Cardiac fibroblast (primary cell): Measurements from ENCODE around the gene HDAC6.
"Not testable (repeated sequence)": the region's sequence is repeated elsewhere in the genome, so short reads cannot be mapped to it uniquely, and the experiment has no call there.

Experiments used
- DNase-seq, 2 donors: peaks; one replicate each; pipeline versions ENCODE4 v3.0.0 to v3.0.0-alpha.2; 2010; ENCODE audit warnings: low read depth in 2 of 2
- H3K4me3 ChIP-seq, 2 donors: replicated peaks in 1 of 2; 1 replicate in 1 of 2; 2 replicates in 1 of 2; pipeline ENCODE4 v1.5.1; 2011; ENCODE audit warnings: low read depth in 2 of 2, low read length in 2 of 2, mild to moderate bottlenecking in 2 of 2, moderate library complexity in 1 of 2
- TF ChIP-seq, protein P1 (sequence below): IDR thresholded peaks from one replicate; pipeline ENCODE4 v1.5.1; 2011; ENCODE audit warnings: low read depth, mild to moderate bottlenecking, low read length, inconsistent platforms

Gene HDAC6

GRCh38 chrX:48848847-48849246 lies 47.0 kb downstream of the HDAC6 start:
- TF ChIP-seq, protein P1, sequence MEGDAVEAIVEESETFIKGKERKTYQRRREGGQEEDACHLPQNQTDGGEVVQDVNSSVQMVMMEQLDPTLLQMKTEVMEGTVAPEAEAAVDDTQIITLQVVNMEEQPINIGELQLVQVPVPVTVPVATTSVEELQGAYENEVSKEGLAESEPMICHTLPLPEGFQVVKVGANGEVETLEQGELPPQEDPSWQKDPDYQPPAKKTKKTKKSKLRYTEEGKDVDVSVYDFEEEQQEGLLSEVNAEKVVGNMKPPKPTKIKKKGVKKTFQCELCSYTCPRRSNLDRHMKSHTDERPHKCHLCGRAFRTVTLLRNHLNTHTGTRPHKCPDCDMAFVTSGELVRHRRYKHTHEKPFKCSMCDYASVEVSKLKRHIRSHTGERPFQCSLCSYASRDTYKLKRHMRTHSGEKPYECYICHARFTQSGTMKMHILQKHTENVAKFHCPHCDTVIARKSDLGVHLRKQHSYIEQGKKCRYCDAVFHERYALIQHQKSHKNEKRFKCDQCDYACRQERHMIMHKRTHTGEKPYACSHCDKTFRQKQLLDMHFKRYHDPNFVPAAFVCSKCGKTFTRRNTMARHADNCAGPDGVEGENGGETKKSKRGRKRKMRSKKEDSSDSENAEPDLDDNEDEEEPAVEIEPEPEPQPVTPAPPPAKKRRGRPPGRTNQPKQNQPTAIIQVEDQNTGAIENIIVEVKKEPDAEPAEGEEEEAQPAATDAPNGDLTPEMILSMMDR = no peak
- DNase-seq = no peak
- H3K4me3 ChIP-seq = no peak overlapping the region

GRCh38 chrX:48852857-48853256 lies 51.0 kb downstream of the HDAC6 start:
- DNase-seq = no peak
- TF ChIP-seq, protein P1 = no peak
- no peak overlapping the region for H3K4me3 ChIP-seq

- not testable (repeated sequence) for H3K4me3 ChIP-seq, DNase-seq
Measured at GRCh38 chrX:48853494-48853893, 51.6 kb downstream of the HDAC6 start.

DNA sequence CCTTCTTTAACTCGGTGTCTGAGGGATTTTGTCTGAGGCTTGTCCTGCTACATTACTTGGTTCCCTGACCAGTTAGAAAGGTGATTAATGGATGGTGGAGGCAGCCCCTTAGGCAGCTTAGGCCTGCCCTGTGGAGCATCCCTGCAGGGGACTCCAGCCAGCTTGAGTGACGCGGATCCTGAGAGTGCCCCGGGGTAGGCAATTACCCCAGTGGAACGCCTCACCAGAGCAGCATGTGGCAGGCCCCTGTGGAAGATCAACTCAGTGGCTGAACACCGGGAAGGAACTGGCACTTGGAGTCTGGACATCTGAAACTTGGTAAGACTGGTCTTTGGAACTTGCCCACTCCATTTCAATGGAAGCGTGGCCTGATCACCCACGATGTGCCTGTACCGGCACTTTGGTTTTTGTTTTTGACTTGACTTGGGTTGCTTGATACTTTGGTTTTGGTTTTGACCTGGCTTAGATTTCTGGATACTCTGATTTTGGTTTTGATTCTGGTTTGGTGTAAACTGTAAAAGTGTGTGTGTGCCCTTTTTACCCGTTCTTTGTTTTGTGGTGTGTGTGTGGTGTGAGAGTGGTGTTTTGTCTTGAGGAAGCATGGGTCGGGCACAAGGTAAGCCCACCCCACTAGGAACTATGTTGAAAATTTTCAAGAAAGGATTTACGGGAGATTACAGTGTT lies 52.4 kb downstream of the HDAC6 start:
- not testable (repeated sequence) for DNase-seq, H3K4me3 ChIP-seq

DNA sequence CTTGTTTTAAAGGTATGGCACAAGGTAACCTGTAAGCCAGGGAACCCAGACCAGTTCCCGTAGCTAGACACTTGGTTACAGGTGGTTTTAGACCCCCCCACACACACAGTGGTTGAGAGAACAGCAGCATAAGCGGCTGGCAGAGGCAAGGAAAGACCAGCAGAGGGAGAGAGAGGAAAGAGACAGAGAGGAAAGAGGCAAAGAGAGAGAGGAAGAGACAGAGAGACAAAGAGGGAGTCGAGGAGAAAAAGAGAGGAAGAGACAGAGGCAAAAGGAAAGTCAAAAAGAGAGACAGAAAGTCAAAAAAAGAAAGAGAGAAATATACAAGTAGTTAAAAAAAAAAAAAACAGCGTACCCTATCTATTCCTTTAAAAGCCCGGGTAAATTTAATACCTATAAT lies 53.0 kb downstream of the HDAC6 start:
- TF ChIP-seq, protein P1 = peak; percentile 46
- no peak overlapping the region for H3K4me3 ChIP-seq
- peak; percentile 3 to 31 for DNase-seq

- TF ChIP-seq, protein P1 = no peak
- peak; percentile 25 to 34 for DNase-seq
- no peak overlapping the region for H3K4me3 ChIP-seq
Measured at GRCh38 chrX:48864210-48864609, 62.3 kb downstream of the HDAC6 start.

DNA sequence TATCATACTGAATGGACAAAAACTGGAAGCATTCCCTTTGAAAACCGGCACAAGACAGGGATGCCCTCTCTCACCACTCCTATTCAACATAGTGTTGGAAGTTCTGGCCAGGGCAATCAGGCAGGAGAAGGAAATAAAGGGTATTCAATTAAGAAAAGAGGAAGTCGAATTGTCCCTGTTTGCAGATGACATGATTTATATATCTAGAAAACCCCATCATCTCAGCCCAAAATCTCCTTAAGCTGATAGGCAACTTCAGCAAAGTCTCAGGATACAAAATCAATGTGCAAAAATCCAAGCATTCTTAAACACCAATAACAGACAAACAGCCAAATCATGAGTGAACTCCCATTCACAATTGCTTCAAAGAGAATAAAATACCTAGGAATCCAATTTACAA lies 70.2 kb downstream of the HDAC6 start:
- not testable (repeated sequence) for DNase-seq, H3K4me3 ChIP-seq
